Stimulated activated CD4-positive, alpha-beta T cell treated with anti-CD3 and anti-CD28 coated beads, TNF-alpha, amount 100 ng/mL, for 24 hours (primary cell): ENCODE data around the gene EFHC1.

Source experiments
- DNase-seq, 3 experiments: peaks; one replicate each; pipeline ENCODE4 v3.0.0-alpha.2; 2020; ENCODE audit warnings: low read depth in 3 of 3

Gene EFHC1

GRCh38 chr6:52518279-52518945, 98.3 kb downstream of the EFHC1 start:
- DNase-seq, result no peak

- DNase-seq, result no peak
These were observed 99.5 kb downstream of the EFHC1 start for GRCh38 chr6:52519618-52520017.

GRCh38 chr6:52522151-52522626, 102.0 kb downstream of the EFHC1 start:
- no peak for DNase-seq

GRCh38 chr6:52522655-52523054, 102.5 kb downstream of the EFHC1 start:
- DNase-seq, result no peak

- DNase-seq, result no peak
These were observed 103.4 kb downstream of the EFHC1 start for GRCh38 chr6:52523378-52524142.

- DNase-seq, result no peak
These were observed 104.8 kb downstream of the EFHC1 start for GRCh38 chr6:52524918-52525317.

- no peak for DNase-seq
These were observed 106.5 kb downstream of the EFHC1 start for GRCh38 chr6:52526634-52527033.

GRCh38 chr6:52527436-52527835, 107.3 kb downstream of the EFHC1 start:
- no peak for DNase-seq

- no peak for DNase-seq
These were observed 109.2 kb downstream of the EFHC1 start for GRCh38 chr6:52529311-52529710.

- DNase-seq, result no peak
These were observed 110.2 kb downstream of the EFHC1 start for GRCh38 chr6:52530351-52530750.

- no peak for DNase-seq
These were observed 111.3 kb downstream of the EFHC1 start for GRCh38 chr6:52531396-52531795.

- DNase-seq, result no peak
These were observed 111.7 kb downstream of the EFHC1 start for GRCh38 chr6:52531834-52532233.

GRCh38 chr6:52532457-52532856, 112.3 kb downstream of the EFHC1 start:
- no peak for DNase-seq

- no peak for DNase-seq
These were observed 113.3 kb downstream of the EFHC1 start for GRCh38 chr6:52533491-52533890.

GRCh38 chr6:52534363-52534762, 114.2 kb downstream of the EFHC1 start:
- no peak for DNase-seq

- no peak for DNase-seq
These were observed 114.8 kb downstream of the EFHC1 start for GRCh38 chr6:52534966-52535390.

GRCh38 chr6:52535711-52536423, 115.7 kb downstream of the EFHC1 start:
- DNase-seq, result no peak

GRCh38 chr6:52536424-52536916, 116.3 kb downstream of the EFHC1 start:
- DNase-seq, result no peak

GRCh38 chr6:52537001-52537753, 117.0 kb downstream of the EFHC1 start:
- DNase-seq, result no peak

GRCh38 chr6:52538252-52538900, 118.2 kb downstream of the EFHC1 start:
- DNase-seq, result no peak

- no peak for DNase-seq
These were observed 118.8 kb downstream of the EFHC1 start for GRCh38 chr6:52538901-52539354.
